ENCODE measurements around the gene MVK. TPM values are rescaled to one million over a fixed set of nuclear protein-coding genes. Genes with fewer than 3 reads are reported as not detected.

Gene MVK
- total and polyA plus RNA-seq, 2 experiments from 2014 or later, result 16.7 to 40.1 TPM

- TF ChIP-seq REST (IDR thresholded peaks at IDR 0.05; ENCODE audit: unreplicated experiment) (no peak), CTCF (conservative IDR thresholded peaks at IDR 0.05; ENCODE audit: low read depth in 2 of 2) (no peak)
These were observed 20.1 kb upstream of the MVK start (continued) for GRCh38 chr12:109553483-109553882.

- Histone ChIP-seq H2AFZ (no peak overlapping the region), H3K27me3 (ENCODE audit: insufficient read depth) (no peaks in the 10 kb centered on the region), H4K20me1 (replicated peaks; ENCODE audit: insufficient read depth) (no peaks in the 10 kb centered on the region), H3K4me3 (no peak overlapping the region), H3K4me2 (no peak overlapping the region), H3K4me1 (ENCODE audit: insufficient read depth) (no peaks in the 10 kb centered on the region), H3K36me3 (ENCODE audit: insufficient read depth) (no peaks in the 10 kb centered on the region), H3F3A (replicated peaks; ENCODE audit: low read depth) (no peaks in the 10 kb centered on the region), H3K79me2 (replicated peaks; ENCODE audit: insufficient read depth) (no peaks in the 10 kb centered on the region), H3K27ac (ENCODE audit: low read depth) (no peak overlapping the region), H3K9me2 (ENCODE audit: insufficient read depth) (no peaks in the 10 kb centered on the region)
- DNase-seq (ENCODE audit: low spot score), result no peak
- 0 out of 2 replicates have a peak overlapping the region, but pooled peaks have one; percentile 24 for H3K27ac Mint-ChIP-seq
- no peak; the same call in 2 of the 3 replicates for ATAC-seq
- H3K36me3 Mint-ChIP-seq (ENCODE audit: low read depth), result no peaks in the 10 kb centered on the region; the same call in 2 of the 3 replicates
- H3K9me3 Mint-ChIP-seq, result no peaks in the 10 kb centered on the region
- H3K27me3 Mint-ChIP-seq (ENCODE audit: insufficient read depth, low read depth, poor library complexity), result peaks cover 10% of the 10 kb centered on the region
- H3K4me1 Mint-ChIP-seq, result peaks cover 8% of the 10 kb centered on the region; the same call in 2 of the 3 replicates
- H3K4me3 Mint-ChIP-seq, result no peak overlapping the region
- TF ChIP-seq NANOG (IDR thresholded peaks at IDR 0.05; ENCODE audit: borderline replicate concordance) (no peak), EZH2 (IDR thresholded peaks at IDR 0.05; ENCODE audit: low read depth, unreplicated experiment) (no peak), ETS1 (IDR thresholded peaks at IDR 0.05) (no peak), CTCF (conservative IDR thresholded peaks at IDR 0.05; ENCODE audit: low read depth in 2 of 2) (no peak), EZH2phosphoT487 (IDR thresholded peaks at IDR 0.05; ENCODE audit: unreplicated experiment) (no peak), ZNF114 (CRISPR knock-in tag; IDR thresholded peaks at IDR 0.05) (no peak), STAT1 (IDR thresholded peaks at IDR 0.05; ENCODE audit: unreplicated experiment) (no peak), ZNF331 (CRISPR knock-in tag; IDR thresholded peaks at IDR 0.05; ENCODE audit: low read depth) (no peak)
These were observed 19.6 kb upstream of the MVK start for GRCh38 chr12:109553906-109554500.
